ENCODE data around the gene PORCN. TPM values are rescaled to one million over a fixed set of nuclear protein-coding genes. Genes with fewer than 3 reads are reported as not detected.

Gene PORCN
- total RNA-seq, 1 experiment from 2014 or later, result 12.9 TPM

DNA sequence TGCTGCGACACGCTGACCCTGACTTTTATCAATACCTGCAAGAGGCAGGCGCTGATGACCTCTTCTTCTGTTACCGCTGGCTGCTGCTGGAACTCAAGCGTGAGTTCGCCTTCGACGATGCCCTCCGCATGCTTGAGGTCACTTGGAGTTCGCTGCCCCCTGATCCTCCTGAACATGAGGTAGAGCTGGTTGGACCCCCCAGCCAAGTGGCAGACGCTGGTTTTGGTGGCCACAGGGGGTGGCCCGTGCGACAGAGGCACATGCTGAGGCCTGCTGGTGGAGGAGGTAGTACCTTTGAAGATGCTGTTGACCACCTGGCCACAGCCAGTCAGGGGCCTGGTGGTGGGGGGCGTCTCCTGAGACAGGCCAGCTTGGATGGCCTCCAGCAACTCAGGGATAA is 51.3 kb downstream of the PORCN start:
- Histone ChIP-seq H3K9me2 (ENCODE audit: insufficient read depth) (no peaks in the 10 kb centered on the region), H3K79me2 (ENCODE audit: insufficient read depth, low read length) (no peaks in the 10 kb centered on the region), H3K9me3 (ENCODE audit: control insufficient read depth in 1 of 2, insufficient read depth in 1 of 2, low read depth in 1 of 2, low read length in 2 of 2) (no peaks in the 10 kb centered on the region), H3K4me2 (ENCODE audit: low read length) (no peak overlapping the region), H3K4me1 (ENCODE audit: control insufficient read depth in 1 of 2, insufficient read depth in 2 of 2, low read length in 2 of 2) (peaks cover 0 to 9% of the 10 kb centered on the region in 2 experiments; a peak in 2 of 4 replicates), H3K4me3 (replicated peaks in 1 of 2; ENCODE audit: low read depth in 1 of 2, low read length in 2 of 2) (no peak overlapping the region), H3K36me3 (ENCODE audit: control insufficient read depth in 1 of 2, insufficient read depth in 2 of 2, low read length in 2 of 2) (no peaks in the 10 kb centered on the region), H3K9ac (ENCODE audit: low read length) (no peak overlapping the region), H3K27me3 (ENCODE audit: insufficient read depth, low read length) (no peaks in the 10 kb centered on the region), H3K27ac (ENCODE audit: low read depth, low read length) (no peak overlapping the region), H4K20me1 (ENCODE audit: insufficient read depth) (no peaks in the 10 kb centered on the region), H2AFZ (ENCODE audit: low read depth, low read length, poor library complexity, severe bottlenecking) (no peak overlapping the region)
- ChIA-PET POLR2A (no interaction called here), RAD21 (ENCODE audit: low non-redundant PET in 1 of 2, low total read pairs in 2 of 2, uncharacterized antibody in 2 of 2, unreplicated experiment in 2 of 2) (no interaction called here), CTCF (no interaction called here)
- ATAC-seq (no peak), DNase-seq (ENCODE audit: low read depth, low spot score) (no peak)
- TF ChIP-seq TCF7L2 (IDR thresholded peaks at IDR 0.05; ENCODE audit: borderline replicate concordance, extremely low read depth, insufficient read depth, insufficient read length) (no peak), EGR1 (IDR thresholded peaks at IDR 0.05; ENCODE audit: low read depth) (no peak), ELF1 (IDR thresholded peaks at IDR 0.05; ENCODE audit: borderline replicate concordance, low read depth) (no peak), ZFX (IDR thresholded peaks at IDR 0.05) (no peak), RAD21 (IDR thresholded peaks at IDR 0.05; ENCODE audit: low read depth) (no peak), YY1 (IDR thresholded peaks at IDR 0.05; ENCODE audit: extremely low read depth, insufficient replicate concordance, low read depth, low read length) (no peak)
- no TSS peak for BruUV-seq (replicated peaks)
- intact Hi-C loops (cut with micrococcal nuclease), result no loop called here

DNA sequence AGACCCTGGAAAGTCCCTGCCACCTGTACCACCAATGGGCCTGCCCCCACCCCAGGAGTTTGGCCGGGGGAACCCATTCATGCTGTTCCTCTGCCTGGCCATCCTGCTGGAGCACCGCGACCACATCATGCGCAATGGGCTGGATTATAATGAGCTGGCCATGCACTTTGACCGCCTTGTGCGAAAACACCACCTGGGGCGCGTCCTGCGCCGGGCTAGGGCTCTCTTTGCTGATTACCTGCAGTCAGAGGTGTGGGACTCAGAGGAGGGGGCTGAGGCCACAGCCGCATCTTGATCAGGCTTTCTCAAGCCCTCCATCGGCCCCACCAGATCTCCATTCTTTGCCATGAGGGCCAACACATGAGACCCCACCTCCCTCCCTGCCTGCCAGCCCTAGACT is 51.9 kb downstream of the PORCN start:
- BruUV-seq (replicated peaks), result no TSS peak
- Histone ChIP-seq H3K4me3 (replicated peaks in 1 of 2; ENCODE audit: low read depth in 1 of 2, low read length in 2 of 2) (no peak overlapping the region), H2AFZ (ENCODE audit: low read depth, low read length, poor library complexity, severe bottlenecking) (no peak overlapping the region), H3K9me3 (ENCODE audit: control insufficient read depth in 1 of 2, insufficient read depth in 1 of 2, low read depth in 1 of 2, low read length in 2 of 2) (no peaks in the 10 kb centered on the region), H3K27ac (ENCODE audit: low read depth, low read length) (no peak overlapping the region), H3K79me2 (ENCODE audit: insufficient read depth, low read length) (no peaks in the 10 kb centered on the region), H3K36me3 (ENCODE audit: control insufficient read depth in 1 of 2, insufficient read depth in 2 of 2, low read length in 2 of 2) (no peaks in the 10 kb centered on the region), H3K27me3 (ENCODE audit: insufficient read depth, low read length) (no peaks in the 10 kb centered on the region), H3K4me2 (ENCODE audit: low read length) (no peak overlapping the region), H3K9me2 (ENCODE audit: insufficient read depth) (no peaks in the 10 kb centered on the region), H3K9ac (ENCODE audit: low read length) (no peak overlapping the region), H4K20me1 (ENCODE audit: insufficient read depth) (no peaks in the 10 kb centered on the region), H3K4me1 (ENCODE audit: control insufficient read depth in 1 of 2, insufficient read depth in 2 of 2, low read length in 2 of 2) (peaks cover 0 to 9% of the 10 kb centered on the region in 2 experiments; a peak in 2 of 4 replicates)
- ATAC-seq (no peak), DNase-seq (ENCODE audit: low read depth, low spot score) (no peak)
- ChIA-PET RAD21 (ENCODE audit: low non-redundant PET in 1 of 2, low total read pairs in 2 of 2, uncharacterized antibody in 2 of 2, unreplicated experiment in 2 of 2) (no interaction called here), POLR2A (no interaction called here), CTCF (no interaction called here)
- TF ChIP-seq ATF3 (IDR thresholded peaks at IDR 0.05), result no peak
- TF ChIP-seq ZFX (IDR thresholded peaks at IDR 0.05), result no peak
- TF ChIP-seq CBX3 (IDR thresholded peaks at IDR 0.05; ENCODE audit: low read depth), result no peak
- no peak for TF ChIP-seq FOSL1 (IDR thresholded peaks at IDR 0.05; ENCODE audit: low read depth)
- no peak for TF ChIP-seq ELF1 (IDR thresholded peaks at IDR 0.05; ENCODE audit: borderline replicate concordance, low read depth)
- TF ChIP-seq POLR2A (IDR thresholded peaks at IDR 0.05; ENCODE audit: borderline replicate concordance, extremely low read depth, insufficient read depth, insufficient read length), result no peak
- no peak for TF ChIP-seq RAD21 (IDR thresholded peaks at IDR 0.05; ENCODE audit: low read depth)
- TF ChIP-seq EZH2 (IDR thresholded peaks at IDR 0.05), result no peak
- intact Hi-C loops (cut with micrococcal nuclease), result no loop called here
